OCI-LY1 (cell line): Measurements from ENCODE around the gene LRRC73.

Experiments
- H2AFZ ChIP-seq: fragments of 200-600 bp; sonication (generic), shearing (Covaris generic); 2 replicates; pipeline ENCODE4 v1.6.0; 2014; ENCODE audit warnings: antibody characterized with exemption, mild to moderate bottlenecking, low read length
- H3F3A ChIP-seq: fragments of 200-600 bp; sonication (generic), shearing (Covaris generic); 2 replicates; pipeline ENCODE4 v1.6.0; 2014; ENCODE audit warnings: mild to moderate bottlenecking, antibody characterized with exemption, low read length, moderate library complexity; ENCODE audit not compliant: insufficient read depth
- H3K27ac ChIP-seq: fragments of 200-600 bp; sonication (generic); 2 replicates; pipeline ENCODE4 v1.5.1; 2014; ENCODE audit warnings: low read length, mixed run types, mild to moderate bottlenecking, low read depth; ENCODE audit not compliant: poor library complexity, severe bottlenecking
- H3K27me3 ChIP-seq: fragments of 200-600 bp; sonication (generic); 2 replicates; pipeline ENCODE4 v1.6.0; 2014; ENCODE audit warnings: antibody characterized with exemption, mild to moderate bottlenecking, low read length, moderate library complexity; ENCODE audit not compliant: insufficient read depth
- H3K36me3 ChIP-seq: fragments of 200-600 bp; sonication (generic); 2 replicates; pipeline ENCODE4 v1.6.1; 2014; ENCODE audit warnings: mild to moderate bottlenecking, antibody characterized with exemption, low read length, moderate library complexity, mixed read lengths; ENCODE audit not compliant: insufficient read depth
- H3K4me1 ChIP-seq: fragments of 200-600 bp; sonication (generic); 2 replicates; pipeline ENCODE4 v1.5.1; 2014; ENCODE audit warnings: mild to moderate bottlenecking, low read length, moderate library complexity; ENCODE audit not compliant: insufficient read depth, severe bottlenecking
- H3K4me2 ChIP-seq: fragments of 200-600 bp; sonication (generic), shearing (Covaris generic); 2 replicates; pipeline ENCODE4 v1.6.1; 2014; ENCODE audit warnings: low read length
- H3K4me3 ChIP-seq: fragments of 200-600 bp; sonication (generic); 2 replicates; pipeline ENCODE4 v1.5.1; 2014; ENCODE audit warnings: low read length, low read depth, mild to moderate bottlenecking, mixed read lengths; ENCODE audit not compliant: poor library complexity, severe bottlenecking
- H3K79me2 ChIP-seq: fragments of 200-600 bp; shearing (Covaris generic); 2 replicates; pipeline ENCODE4 v1.6.1; 2016; ENCODE audit warnings: mixed run types, low read length, mixed read lengths; ENCODE audit not compliant: insufficient read depth
- H3K9ac ChIP-seq: fragments of 200-600 bp; sonication (generic), shearing (Covaris generic); 2 replicates; pipeline ENCODE4 v1.6.1; 2014; ENCODE audit warnings: mild to moderate bottlenecking, low read length, mixed read lengths
- H3K9me2 ChIP-seq: fragments of 200-600 bp; sonication (generic), shearing (Covaris generic); 2 replicates; pipeline ENCODE4 v1.6.1; 2014; ENCODE audit warnings: low read depth, mild to moderate bottlenecking, low read length, mixed read lengths
- H3K9me3 ChIP-seq: fragments of 200-600 bp; shearing (Covaris generic); 2 replicates; pipeline ENCODE4 v1.6.1; 2014; ENCODE audit warnings: low read length, mixed read lengths
- H4K20me1 ChIP-seq: fragments of 200-600 bp; sonication (generic), shearing (Covaris generic); 2 replicates; pipeline ENCODE4 v1.6.0; 2016; ENCODE audit warnings: mild to moderate bottlenecking, low read length; ENCODE audit not compliant: insufficient read depth
- CTCF ChIP-seq: fragments of 200-600 bp; sonication (generic), shearing (Covaris generic); IDR thresholded peaks from 2 replicates; pipeline ENCODE4 v1.5.1; 2017; ENCODE audit warnings: mild to moderate bottlenecking, antibody characterized with exemption, low read length, moderate library complexity, mixed read lengths
- EZH2 ChIP-seq: fragments of 200-600 bp; sonication (generic), shearing (Covaris generic); IDR thresholded peaks from 2 replicates; pipeline ENCODE4 v1.8.0; 2017; ENCODE audit warnings: borderline replicate concordance, mixed run types, mild to moderate bottlenecking, antibody characterized with exemption, low read length, moderate library complexity, mixed read lengths

Gene LRRC73

GRCh38 chr6:43493833-43494232 is 16.3 kb downstream of the LRRC73 start:
- H3K27ac ChIP-seq = no peak overlapping the region
- no peak overlapping the region for H3K4me3 ChIP-seq

GRCh38 chr6:43493230-43493629 is 16.9 kb downstream of the LRRC73 start:
- Histone ChIP-seq H2AFZ (no peak overlapping the region), H3K79me2 (no peaks in the 10 kb centered on the region), H3F3A (no peaks in the 10 kb centered on the region), H3K4me1 (peaks cover 6% of the 10 kb centered on the region), H3K9ac (no peak overlapping the region), H4K20me1 (no peaks in the 10 kb centered on the region), H3K4me3 (no peak overlapping the region), H3K9me2 (no peaks in the 10 kb centered on the region), H3K9me3 (no peaks in the 10 kb centered on the region), H3K4me2 (no peak overlapping the region), H3K27ac (no peak overlapping the region), H3K27me3 (no peaks in the 10 kb centered on the region), H3K36me3 (no peaks in the 10 kb centered on the region)
- TF ChIP-seq CTCF (no peak), EZH2 (no peak)

More at GRCh38 chr6:43493833-43494232, 16.3 kb downstream of the LRRC73 start:
- H3K4me2 ChIP-seq = no peak overlapping the region
- no peaks in the 10 kb centered on the region for H3K9me3 ChIP-seq
- H3K4me1 ChIP-seq = peaks cover 6% of the 10 kb centered on the region
- H3K79me2 ChIP-seq = no peaks in the 10 kb centered on the region
- H3K9me2 ChIP-seq = no peaks in the 10 kb centered on the region
- H3K27me3 ChIP-seq = no peaks in the 10 kb centered on the region
- no peaks in the 10 kb centered on the region for H3F3A ChIP-seq
- no peaks in the 10 kb centered on the region for H4K20me1 ChIP-seq
- no peak for TF ChIP-seq CTCF
- TF ChIP-seq EZH2 = no peak
- H3K9ac ChIP-seq = no peak overlapping the region
- no peak overlapping the region for H2AFZ ChIP-seq
- peaks cover 3% of the 10 kb centered on the region; the same call in 1 of the 2 replicates for H3K36me3 ChIP-seq

GRCh38 chr6:43492673-43493072 is 17.5 kb downstream of the LRRC73 start:
- no peak overlapping the region for H3K4me3 ChIP-seq
- no peak overlapping the region for H3K9ac ChIP-seq
- no peaks in the 10 kb centered on the region for H3K36me3 ChIP-seq
- peaks cover 6% of the 10 kb centered on the region for H3K4me1 ChIP-seq
- H3F3A ChIP-seq = no peaks in the 10 kb centered on the region
- H3K9me3 ChIP-seq = no peaks in the 10 kb centered on the region
- no peak overlapping the region for H2AFZ ChIP-seq
- H3K4me2 ChIP-seq = no peak overlapping the region
- no peak for TF ChIP-seq EZH2
- TF ChIP-seq CTCF = no peak
- no peaks in the 10 kb centered on the region for H4K20me1 ChIP-seq
- no peaks in the 10 kb centered on the region for H3K27me3 ChIP-seq
- no peaks in the 10 kb centered on the region for H3K9me2 ChIP-seq
- H3K79me2 ChIP-seq = no peaks in the 10 kb centered on the region
- no peak overlapping the region for H3K27ac ChIP-seq
